Ovary (tissue), 9 donors: ENCODE data around the gene GMEB2. TPM values are rescaled to one million over a fixed set of nuclear protein-coding genes. Genes with fewer than 3 reads are reported as not detected.

Experiments
- DNase-seq, 5 donors: peaks; one replicate each; pipeline ENCODE4 v3.0.0-alpha.2; 2019 to 2020
- H3K27ac ChIP-seq, 2 donors: fragments of 200-600 bp; one replicate each; pipeline versions ENCODE4 v1.5.1 to v1.8.0; 2019 to 2022
- H3K27me3 ChIP-seq: fragments of 200-600 bp; one replicate; pipeline ENCODE4 v1.8.0; 2022
- H3K36me3 ChIP-seq: fragments of 200-600 bp; sonication (generic); one replicate; pipeline ENCODE4 v1.5.1; 2019
- H3K4me1 ChIP-seq: one replicate; pipeline ENCODE4 v1.8.1; 2013; ENCODE audit warnings: mild to moderate bottlenecking, moderate library complexity; ENCODE audit not compliant: insufficient read depth
- H3K4me3 ChIP-seq: fragments of 200-600 bp; sonication (generic); one replicate; pipeline ENCODE4 v1.5.1; 2017
- H3K9me3 ChIP-seq, 2 donors: fragments of 200-600 bp in 1 of 2; sonication (generic) in 1 of 2; one replicate each; pipeline versions ENCODE4 v1.5.1 to v1.8.1; 2013 to 2019; ENCODE audit warnings: mild to moderate bottlenecking in 1 of 2, moderate library complexity in 1 of 2
- CTCF ChIP-seq, 3 donors: fragments of 450-650 bp in 2 of 3; fragments of 200-600 bp in 1 of 3; IDR thresholded peaks; one replicate each; pipeline versions ENCODE4 v1.5.1 to v1.8.0; 2016 to 2022; ENCODE audit warnings: antibody characterized with exemption in 3 of 3, mild to moderate bottlenecking in 1 of 3
- EP300 ChIP-seq: sonication (generic); formaldehyde crosslinking; IDR thresholded peaks from one replicate; pipeline ENCODE4 v1.6.1; 2017; ENCODE audit warnings: antibody characterized with exemption
- POLR2A ChIP-seq: fragments of 450-650 bp; IDR thresholded peaks from one replicate; pipeline ENCODE4 v1.6.1; 2017; ENCODE audit warnings: antibody characterized with exemption, mild to moderate bottlenecking, moderate library complexity
- WGBS, 3 donors: extraction: QIAGEN DNeasy Blood & Tissue Kit in 1 of 3; methylation state at CpG; one replicate each; pipeline versions ENCODE4 v1.1.5 to v1.1.7; 2013 to 2017; 5-methylcytosine and 5-hydroxymethylcytosine counted together
- intact Hi-C, 4 donors: fragments of 100-400 bp; cut with DNase I; formaldehyde crosslinking; loops; one replicate each; pipeline versions ENCODE4 v1.11.0 to v1.15.1; 2022 to 2023
- polyA plus RNA-seq, 2 donors: library from polyadenylated mRNA; stranded (reverse); fragments of 200-250 nt in 1 of 2; fragments of 350-450 nt in 1 of 2; fragmentation: Illumina TruSeq in 1 of 2; extraction: RNeasy Lipid Tissue Mini Kit (QIAGEN cat#74804) in 1 of 2; gene quantifications; one replicate each; pipeline ENCODE4 v1.2.3, GENCODE V29; 2013 to 2014
- total RNA-seq, 7 donors: library from RNA; depleted of rRNA in 2 of 7; stranded (reverse); fragments of >200 nt in 2 of 7; fragmentation: NEBNext Ultra II Directional in 3 of 7; extraction: Animal tissue kit (Norgen Biotek cat#: 25700) in 3 of 7; gene quantifications; one replicate each; pipeline versions ENCODE4 v1.1.0 to v1.2.4, GENCODE V29; 2016 to 2023
- donor health status: DM: no; HTN: no; CAD: no; lungs with moderate emphysema.
- donor health status: DM: no; HTN: no; CAD: no.
- donor health status: Bipolar disorder and iron deficiency.
- donor health status: DM: yes; HTN: yes; CAD: no.
- donor health status: DM: no; HTN: no; CAD: no.
- donor health status: DM: yes; HTN: yes; CAD: no.

GMEB2 gene
- total and polyA plus RNA-seq, 9 donors = 4.1 to 14.7 (median 9.7) TPM

- TF ChIP-seq POLR2A (no peak), EP300 (no peak), CTCF (IDR thresholded peaks at IDR 0.05) (no peak)
Measured at GRCh38 chr20:63554361-63555278, 72.3 kb downstream of the GMEB2 start.

GRCh38 chr20:63553933-63554290 is 73.0 kb downstream of the GMEB2 start, which contains the start of gene FNDC11:
Gene FNDC11, plus strand, starts transcription at chr20:63554159. Its CDS starts 1,505 bp downstream, at chr20:63555664.
- Histone ChIP-seq H3K27me3 (no peaks in the 10 kb centered on the region), H3K9me3 (no peaks in the 10 kb centered on the region), H3K36me3 (no peaks in the 10 kb centered on the region), H3K27ac (no peak within 1 kb of the TSS), H3K4me3 (peak within 1 kb of the TSS; percentile 39), H3K4me1 (peaks cover 1% of the 10 kb centered on the region)
- intact Hi-C loops = loop anchor here in 1 of 4 donors (10.0 kb wide), 1 partner anchor 331 kb away; no protein-coding TSS in a partner anchor
- DNase-seq = no peak
- 1 to 4% (median 2%) methylated on average over 21 to 34 of the region's 34 CpGs for WGBS, 3 donors
- TF ChIP-seq POLR2A (no peak), EP300 (no peak), CTCF (IDR thresholded peaks at IDR 0.05) (no peak)

More at GRCh38 chr20:63554361-63555278, 72.3 kb downstream of the GMEB2 start:
- no peaks in the 10 kb centered on the region for H3K27me3 ChIP-seq
- no peak overlapping the region for H3K27ac ChIP-seq
- intact Hi-C loops = loop anchor here in 1 of 4 donors (10.0 kb wide), 1 partner anchor 330 kb away; no protein-coding TSS in a partner anchor
- H3K36me3 ChIP-seq = no peaks in the 10 kb centered on the region
- H3K9me3 ChIP-seq = no peaks in the 10 kb centered on the region
- H3K4me3 ChIP-seq = peak overlapping the region; percentile 39
- no peak for DNase-seq
- WGBS, 3 donors = 72 to 77% (median 76%) methylated on average over 38 of the region's 38 CpGs
- H3K4me1 ChIP-seq = peaks cover 1% of the 10 kb centered on the region

GRCh38 chr20:63553251-63553932 is 73.5 kb downstream of the GMEB2 start:
- H3K36me3 ChIP-seq = no peaks in the 10 kb centered on the region
- WGBS, 3 donors = 1 to 2% (median 1%) methylated on average over 33 to 37 of the region's 37 CpGs
- no peaks in the 10 kb centered on the region for H3K9me3 ChIP-seq
- DNase-seq = peak; percentile 55 to 85 (median 75)
- intact Hi-C loops = loop anchor here in 1 of 4 donors (10.0 kb wide), 1 partner anchor 331 kb away; no protein-coding TSS in a partner anchor
- no peak overlapping the region for H3K27ac ChIP-seq
- TF ChIP-seq POLR2A (no peak), EP300 (no peak), CTCF (IDR thresholded peaks at IDR 0.05) (no peak)
- no peaks in the 10 kb centered on the region for H3K27me3 ChIP-seq
- peaks cover 1% of the 10 kb centered on the region for H3K4me1 ChIP-seq
- H3K4me3 ChIP-seq = peak overlapping the region; percentile 39

GRCh38 chr20:63552481-63553249 is 74.2 kb downstream of the GMEB2 start:
- DNase-seq = no peak

More at GRCh38 chr20:63552481-63553249, 74.2 kb downstream of the GMEB2 start:
- intact Hi-C loops = loop anchor here in 1 of 4 donors (10.0 kb wide), 1 partner anchor 332 kb away; no protein-coding TSS in a partner anchor
- no peaks in the 10 kb centered on the region for H3K36me3 ChIP-seq
- no peaks in the 10 kb centered on the region for H3K27me3 ChIP-seq
- no peak overlapping the region for H3K4me3 ChIP-seq
- 45 to 54% (median 49%) methylated on average over 15 of the region's 15 CpGs for WGBS, 3 donors
- no peaks in the 10 kb centered on the region for H3K9me3 ChIP-seq
- no peak overlapping the region for H3K27ac ChIP-seq
- peaks cover 1% of the 10 kb centered on the region for H3K4me1 ChIP-seq
- TF ChIP-seq EP300 = no peak
- TF ChIP-seq POLR2A = no peak
- no peak for TF ChIP-seq CTCF (IDR thresholded peaks at IDR 0.05)
